ENCODE measurements around the gene PKN2.
"Not testable (repeated sequence)": the region's sequence is repeated elsewhere in the genome, so short reads cannot be mapped to it uniquely, and the experiment has no call there.

The PKN2 gene

DNA sequence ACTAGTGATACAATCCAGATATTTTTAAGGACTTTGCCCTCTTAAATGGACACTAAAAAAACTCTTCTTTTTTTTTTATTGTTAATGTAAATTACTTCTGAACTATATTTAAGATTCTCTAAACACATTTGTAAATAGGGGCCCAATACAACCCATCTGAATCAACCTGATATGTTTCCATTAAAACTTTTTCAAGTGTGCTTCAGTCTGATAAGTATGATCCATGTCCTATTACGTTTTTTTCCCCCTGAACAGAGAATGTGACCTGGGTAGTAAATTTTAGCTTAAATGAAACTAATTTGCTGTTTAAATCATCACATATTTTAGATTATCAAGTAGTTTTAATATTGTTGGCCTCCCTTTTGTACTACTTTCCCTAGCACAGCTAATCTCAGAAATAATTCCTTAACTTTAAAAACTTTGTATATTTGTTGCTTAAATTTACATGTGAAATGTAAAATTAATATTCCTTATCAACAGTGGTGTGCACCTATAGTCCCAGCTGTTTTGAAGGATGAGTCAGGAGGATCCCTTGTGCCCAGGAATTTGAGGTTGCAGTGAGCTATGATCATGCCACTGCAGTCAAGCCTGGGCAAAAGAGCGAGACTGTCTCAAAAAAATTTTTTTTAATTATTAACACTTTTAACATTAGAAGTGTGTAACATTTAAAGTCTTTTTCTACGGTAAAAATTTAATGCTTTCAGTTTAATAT is 3.0 kb upstream of the PKN2 start:
- DNase-seq = no peak

GRCh38 chr1:88684482-88685258 is 597 bp downstream of the PKN2 start:
- peak; percentile 28 for DNase-seq

- DNase-seq = no peak
These were observed 1.2 kb downstream of the PKN2 start for GRCh38 chr1:88685259-88685620.

DNA sequence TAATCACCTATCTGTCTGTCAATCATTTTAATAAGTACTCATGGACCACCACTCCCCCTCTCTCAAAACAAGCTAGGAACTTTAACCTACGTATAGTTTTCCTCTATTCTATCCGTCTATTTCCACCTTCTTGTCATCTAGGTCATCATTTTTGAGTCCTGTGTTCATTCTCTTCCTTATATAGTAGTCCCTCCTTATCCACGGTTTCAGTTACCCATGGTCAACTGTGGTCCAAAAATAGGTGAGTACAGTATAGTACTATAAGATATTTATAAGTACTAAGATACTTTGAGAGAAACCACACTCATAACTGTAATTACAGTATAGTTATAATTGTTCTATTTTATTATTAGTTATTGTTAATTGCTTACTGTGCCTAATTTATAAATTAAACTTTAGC is 7.5 kb downstream of the PKN2 start:
- no peak for DNase-seq

DNA sequence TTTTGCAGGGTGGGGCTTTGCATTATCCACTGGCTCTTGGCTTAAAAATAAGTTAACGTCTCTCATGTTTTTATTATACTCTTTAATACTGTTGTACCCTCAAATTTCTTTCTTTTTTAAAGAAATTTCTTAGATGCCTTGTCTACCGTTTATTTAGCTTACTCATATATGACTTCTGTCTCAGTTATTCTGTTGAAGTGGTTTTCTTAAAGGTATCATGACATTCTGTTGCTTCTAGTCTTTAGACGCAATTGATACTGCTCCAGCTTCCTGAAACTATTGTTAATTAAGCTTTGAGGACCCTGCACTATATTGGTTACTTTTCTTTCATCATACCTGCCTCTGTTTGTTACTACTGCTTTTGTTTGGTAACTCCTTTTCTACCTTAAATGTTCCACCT is 11.7 kb downstream of the PKN2 start:
- no peak for DNase-seq

- no peak for DNase-seq
These were observed 13.4 kb downstream of the PKN2 start for GRCh38 chr1:88697503-88697902.

GRCh38 chr1:88698140-88698539 is 14.1 kb downstream of the PKN2 start:
- no peak for DNase-seq

GRCh38 chr1:88698764-88699163 is 14.7 kb downstream of the PKN2 start:
- DNase-seq = no peak

DNA sequence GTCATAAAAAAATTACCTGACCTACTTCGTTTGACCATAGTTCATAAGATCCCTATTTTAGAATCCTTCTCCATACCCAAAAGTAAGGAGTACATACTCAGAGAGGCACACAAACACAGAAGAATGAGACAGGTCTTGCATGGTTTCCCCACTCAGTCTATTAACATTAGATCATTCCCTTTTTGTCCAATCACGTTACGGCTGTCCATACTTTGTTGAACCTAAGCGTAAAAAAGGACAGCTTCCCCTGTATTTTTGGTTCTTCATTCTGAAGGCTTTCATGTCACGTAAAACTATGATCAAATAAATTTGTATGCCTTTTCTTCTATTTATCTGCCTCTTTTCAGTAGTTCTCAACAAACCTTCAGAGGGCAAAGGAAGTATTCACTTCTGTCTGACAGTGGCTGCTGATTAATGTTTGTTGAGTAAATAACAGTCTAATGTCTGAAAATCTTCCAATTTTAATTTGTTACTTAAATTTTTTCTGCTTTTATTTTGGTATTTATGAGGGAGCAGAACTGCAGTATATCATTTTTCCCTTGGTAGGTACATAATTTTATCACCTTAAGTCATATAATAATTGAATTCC is 16.4 kb downstream of the PKN2 start:
- DNase-seq = no peak

DNA sequence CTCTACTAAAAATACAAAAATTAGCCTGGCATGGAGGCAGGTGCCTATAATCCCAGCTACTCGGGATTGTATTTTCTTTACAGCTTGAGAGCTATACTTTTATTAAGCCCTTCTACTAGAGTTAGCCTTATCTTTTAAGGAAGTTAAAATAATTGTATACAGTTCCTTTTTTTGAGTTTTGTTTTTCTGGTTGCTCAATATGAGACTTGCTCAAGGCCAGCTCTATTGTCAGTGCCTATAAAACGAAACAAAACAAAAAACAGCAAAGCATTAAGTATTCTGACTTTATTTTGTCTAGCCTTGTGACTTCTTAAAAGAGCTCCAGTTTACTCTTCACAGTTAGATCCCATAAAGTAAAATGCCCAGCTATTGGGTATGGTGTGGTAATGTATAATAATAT is 17.2 kb downstream of the PKN2 start:
- DNase-seq = no peak

GRCh38 chr1:88701793-88702192 is 17.7 kb downstream of the PKN2 start:
- not testable (repeated sequence) for DNase-seq

GRCh38 chr1:88708011-88708410 is 23.9 kb downstream of the PKN2 start:
- no peak for DNase-seq

GRCh38 chr1:88712907-88713306 is 28.8 kb downstream of the PKN2 start:
- DNase-seq = not testable (repeated sequence)

DNA sequence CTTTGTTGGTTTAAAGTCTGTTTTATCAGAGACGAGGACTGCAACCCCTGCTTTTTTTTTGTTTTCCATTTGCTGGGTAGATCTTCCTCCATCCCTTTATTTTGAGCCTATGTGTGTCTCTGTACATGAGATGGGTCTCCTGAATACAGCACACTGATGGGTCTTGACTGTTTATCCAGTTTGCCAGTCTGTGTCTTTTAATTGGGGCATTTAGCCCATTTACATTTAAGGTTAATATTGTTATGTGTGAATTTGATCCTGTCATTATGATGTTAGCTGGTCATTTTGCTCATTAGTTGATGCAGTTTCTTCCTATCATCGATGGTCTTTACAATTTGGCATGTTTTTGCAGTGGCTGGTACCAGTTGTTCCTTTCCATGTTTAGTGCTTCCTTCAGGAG is 32.5 kb downstream of the PKN2 start:
- DNase-seq = not testable (repeated sequence)

DNA sequence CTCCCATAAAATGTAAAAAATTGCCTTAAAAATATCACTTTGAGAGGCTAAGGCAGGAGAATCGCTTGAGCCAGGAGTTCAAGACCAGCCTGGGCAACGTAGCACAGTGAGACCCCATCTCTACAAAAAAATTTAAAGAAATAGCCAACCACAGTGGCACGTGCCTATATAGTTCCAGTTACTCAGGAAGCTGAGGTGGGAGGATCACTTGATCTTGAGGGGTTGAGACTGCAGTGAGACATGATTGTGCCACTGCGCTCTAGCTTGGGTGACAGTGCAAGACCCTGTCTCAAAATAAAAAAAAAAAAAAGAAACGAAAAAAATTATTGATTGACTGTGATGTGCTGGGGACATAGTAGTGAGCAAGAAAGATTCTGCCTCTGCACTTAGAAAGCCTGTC is 38.4 kb downstream of the PKN2 start:
- no peak for DNase-seq

DNA sequence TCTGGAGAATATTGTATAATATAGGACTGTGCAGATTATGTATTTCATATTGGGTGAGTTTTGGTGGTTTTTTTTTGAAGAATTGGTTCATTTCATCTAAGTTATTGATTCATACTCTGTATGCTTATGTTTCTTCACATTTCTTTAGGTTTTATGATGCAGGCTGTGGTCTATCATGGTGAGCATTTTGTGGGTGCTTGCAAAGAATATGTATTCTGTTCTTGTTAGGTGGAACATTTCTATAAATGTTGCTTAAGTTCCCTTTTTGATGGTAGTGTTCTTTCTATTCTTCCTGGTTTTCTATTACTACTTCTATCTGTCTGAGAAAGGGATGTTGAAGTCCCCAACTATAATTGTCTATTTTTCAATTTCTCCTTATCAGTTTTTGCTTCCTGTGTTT is 42.6 kb downstream of the PKN2 start:
- DNase-seq = no peak

GRCh38 chr1:88727205-88727604 is 43.1 kb downstream of the PKN2 start:
- DNase-seq = no peak

DNA sequence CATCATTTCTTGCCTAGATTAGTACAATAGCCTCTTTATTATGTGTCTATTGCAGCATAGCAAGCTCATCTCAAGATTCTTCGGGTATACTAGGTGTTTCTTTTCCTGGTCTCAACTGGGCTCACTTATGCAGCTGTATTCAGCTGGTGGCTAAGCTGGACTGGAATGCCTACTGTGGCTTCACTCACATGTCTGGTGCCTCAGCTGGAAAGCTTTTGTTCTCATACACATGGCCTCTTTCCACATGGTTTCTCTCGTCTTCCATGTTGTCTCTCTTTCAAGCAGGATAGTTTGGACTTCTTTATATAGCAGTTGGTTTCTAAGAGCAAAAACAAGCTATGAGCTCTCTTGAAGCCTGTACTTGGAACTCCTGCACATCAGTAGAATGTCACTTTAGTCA is 45.2 kb downstream of the PKN2 start:
- DNase-seq = no peak

DNA sequence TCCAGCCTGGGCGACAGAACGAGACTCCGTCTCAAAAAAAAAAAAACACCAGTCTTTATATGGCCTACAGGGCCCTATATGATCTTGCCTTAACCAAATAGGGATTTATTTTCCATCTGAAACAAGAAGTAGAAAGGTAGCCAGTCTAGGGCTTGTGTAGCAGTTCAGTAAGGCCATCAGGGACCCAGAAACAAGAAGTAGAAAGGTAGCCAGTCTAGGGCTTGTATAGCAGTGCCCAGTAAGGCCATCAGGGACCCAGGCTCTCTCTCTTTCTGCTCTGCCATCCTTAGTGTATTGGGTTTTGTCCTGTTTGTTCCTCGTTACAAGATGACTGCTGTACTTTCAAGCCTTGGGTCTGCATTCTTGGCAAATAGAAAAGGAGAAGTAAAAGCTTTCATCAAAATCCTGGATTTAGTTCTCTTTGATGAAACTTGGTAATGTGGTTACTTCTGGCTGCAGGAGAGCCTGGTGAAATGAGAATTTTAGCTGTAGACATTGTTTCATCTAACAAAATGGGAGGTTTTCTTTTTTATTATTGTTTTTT is 46.1 kb downstream of the PKN2 start:
- DNase-seq = no peak

DNA sequence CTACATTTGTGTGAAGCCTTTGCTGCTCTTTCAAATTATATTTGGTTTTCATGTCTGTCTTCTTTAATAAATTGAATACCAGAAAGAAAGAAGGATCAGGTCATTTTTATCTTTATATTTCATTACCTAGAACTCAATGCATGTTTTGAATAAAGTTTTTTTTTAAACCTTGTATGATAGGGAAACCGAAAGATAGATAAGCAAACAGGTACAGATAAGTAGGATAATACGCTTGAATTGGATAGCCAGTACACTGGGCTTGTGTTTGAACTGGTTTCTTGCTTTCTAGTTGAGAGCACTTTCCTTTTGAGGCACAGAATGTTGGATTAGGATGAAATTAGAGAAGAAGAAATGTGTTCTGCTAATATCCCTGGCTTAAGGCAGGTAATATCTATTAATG is 46.9 kb downstream of the PKN2 start:
- no peak for DNase-seq

DNA sequence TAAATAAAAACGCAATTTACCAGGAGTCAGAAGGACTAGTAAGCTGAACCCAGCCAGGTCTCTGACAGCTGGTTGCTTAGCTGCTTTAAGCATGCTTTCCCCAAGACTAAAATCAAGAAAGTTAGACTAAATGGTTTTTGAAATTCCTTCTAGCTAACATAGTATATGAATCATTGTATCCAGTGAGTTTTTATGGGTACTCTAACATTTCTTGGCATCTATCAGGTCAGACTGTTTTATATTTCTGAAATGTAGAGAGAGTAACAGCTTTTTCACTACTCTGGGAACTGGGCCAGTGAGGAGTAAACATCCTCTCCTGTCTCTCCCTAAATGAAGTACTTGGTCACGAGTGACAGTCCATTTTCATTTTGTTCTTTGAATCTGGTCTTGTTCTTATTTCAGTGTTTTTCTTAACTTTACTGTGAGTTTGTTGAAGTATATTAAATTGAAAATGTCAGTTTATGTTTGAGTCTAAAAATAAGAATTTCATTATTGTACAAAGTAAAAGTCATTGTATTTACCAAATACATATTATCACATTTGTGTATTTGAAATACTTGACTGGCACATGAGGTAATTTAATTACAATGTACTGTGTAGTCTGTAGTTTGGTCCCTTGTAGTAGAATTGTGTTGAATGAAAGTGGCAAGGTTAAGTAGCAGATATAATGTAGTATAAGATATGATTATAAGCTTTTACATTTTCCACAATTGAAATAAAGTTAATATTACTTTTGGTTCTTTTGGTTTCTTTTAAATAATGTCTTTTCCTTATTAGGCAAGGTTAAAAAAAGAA is 47.6 kb downstream of the PKN2 start:
- DNase-seq = peak; percentile 20

DNA sequence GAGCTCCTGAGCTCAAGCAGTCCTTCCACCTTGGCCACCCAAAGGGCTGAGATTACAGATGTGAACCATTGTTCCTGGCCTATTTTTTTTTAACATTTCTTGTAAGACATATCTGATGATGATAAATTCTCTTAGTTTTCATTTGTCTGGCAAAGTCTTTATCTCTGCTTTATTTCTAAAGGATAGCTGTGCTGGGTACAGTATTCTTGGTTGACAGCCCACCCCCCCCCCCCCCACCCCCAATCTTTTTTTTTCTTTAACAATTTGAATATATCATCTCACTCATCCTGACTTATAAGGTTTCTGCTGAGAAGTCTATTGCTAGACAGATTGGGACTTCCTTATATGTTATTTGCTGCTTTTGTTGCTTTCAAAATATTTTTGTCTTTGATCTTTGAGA is 51.3 kb downstream of the PKN2 start:
- no peak for DNase-seq

DNA sequence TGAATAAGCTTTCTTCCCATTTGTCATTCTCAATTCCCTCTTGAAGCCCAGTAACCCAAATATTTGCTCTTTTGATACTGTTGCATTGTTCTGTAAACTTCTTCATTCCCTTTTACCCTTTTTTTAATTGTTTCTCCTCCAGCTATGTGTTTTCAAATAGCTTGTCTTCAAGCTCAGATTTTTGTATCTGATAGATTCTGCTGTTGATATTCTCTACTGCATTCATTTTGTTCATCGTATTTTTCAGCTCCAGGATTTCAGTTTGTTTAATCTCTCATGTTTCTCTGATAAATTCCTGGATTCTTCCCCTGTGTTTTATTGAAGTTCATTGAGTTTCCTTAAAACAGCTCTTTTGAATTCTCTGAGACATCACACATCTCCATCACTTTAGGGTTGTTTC is 51.8 kb downstream of the PKN2 start:
- DNase-seq = no peak
